PC-3 (cell line): Measurements from ENCODE around the gene ARHGEF38. TPM values are rescaled to one million over a fixed set of nuclear protein-coding genes. Genes with fewer than 3 reads are reported as not detected.

Source experiments
- ATAC-seq: fragments of 200-7000 bp; cut with Tn5 transposase; 2 replicates; pipeline ENCODE4 v1.9.1; 2020; ENCODE audit warnings: mild to moderate bottlenecking, moderate library complexity
- BruUV-seq: library from RNA; stranded (reverse); fragments of 400-500 nt; replicated peaks from 2 replicates; lab custom pipeline; 2021; lab: Mats Ljungman, UMichigan
- CTCF ChIA-PET: fragments of 300-600 bp; sonication (Branson Sonifier 250); formaldehyde crosslinking; loops from one replicate; lab custom pipeline; 2022; ENCODE audit warnings: antibody characterized with exemption; lab: Charles Lee
- POLR2A ChIA-PET: fragments of 300-600 bp; sonication (Branson Sonifier 250); formaldehyde crosslinking; loops from one replicate; lab custom pipeline; 2022; ENCODE audit warnings: antibody characterized with exemption; ENCODE audit not compliant: unreplicated experiment; lab: Charles Lee
- DNase-seq: peaks from one replicate; pipeline ENCODE4 v3.0.0-alpha.2; 2015
- H2AFZ ChIP-seq: fragments of 300-600 bp; sonication (generic); 2 replicates; pipeline ENCODE4 v1.6.0; 2016; ENCODE audit warnings: antibody characterized with exemption, low read length
- H3F3A ChIP-seq: fragments of 300-600 bp; sonication (generic); one replicate; pipeline ENCODE4 v1.6.0; 2017; ENCODE audit warnings: antibody characterized with exemption, low read length, control low read depth, mild to moderate bottlenecking; ENCODE audit not compliant: unreplicated experiment
- H3K27ac ChIP-seq: fragments of 300-600 bp; sonication (generic); 2 replicates; pipeline ENCODE4 v1.5.1; 2016; ENCODE audit warnings: mild to moderate bottlenecking, low read length
- H3K27me3 ChIP-seq: fragments of 300-600 bp; sonication (generic); 2 replicates; pipeline ENCODE4 v1.6.1; 2016; ENCODE audit warnings: low read length, mixed read lengths
- H3K36me3 ChIP-seq: fragments of 300-600 bp; sonication (generic); 2 replicates; pipeline ENCODE4 v1.6.1; 2016; ENCODE audit warnings: low read depth, mixed run types, low read length, mixed read lengths
- H3K4me1 ChIP-seq: fragments of 300-600 bp; sonication (generic); 2 replicates; pipeline ENCODE4 v1.5.1; 2016; ENCODE audit warnings: low read length; ENCODE audit not compliant: insufficient read depth
- H3K4me2 ChIP-seq: fragments of 300-600 bp; sonication (generic); 2 replicates; pipeline ENCODE4 v1.6.0; 2016; ENCODE audit warnings: low read length
- H3K4me3 ChIP-seq: fragments of 300-600 bp; sonication (generic); 2 replicates; pipeline ENCODE4 v1.5.1; 2016; ENCODE audit warnings: mild to moderate bottlenecking, low read length, mixed read lengths
- H3K79me2 ChIP-seq: fragments of 300-600 bp; sonication (generic); 2 replicates; pipeline ENCODE4 v1.6.1; 2017; ENCODE audit warnings: low read length, mixed read lengths
- H3K9ac ChIP-seq: fragments of 300-600 bp; sonication (generic); 2 replicates; pipeline ENCODE4 v1.6.0; 2016; ENCODE audit warnings: mild to moderate bottlenecking, low read length
- H3K9me2 ChIP-seq: fragments of 300-600 bp; sonication (generic); replicated peaks from 2 replicates; pipeline ENCODE4 v1.6.1; 2016; ENCODE audit warnings: mixed run types, low read length, mixed read lengths
- H3K9me3 ChIP-seq: fragments of 300-600 bp; sonication (generic); 2 replicates; pipeline ENCODE4 v1.6.1; 2016; ENCODE audit warnings: low read length, mixed read lengths
- H4K20me1 ChIP-seq: fragments of 300-600 bp; sonication (generic); 2 replicates; pipeline ENCODE4 v1.6.1; 2016; ENCODE audit warnings: low read length, mixed read lengths
- EZH2 ChIP-seq: fragments of 300-600 bp; sonication (generic); IDR thresholded peaks from one replicate; pipeline ENCODE4 v1.6.1; 2017; ENCODE audit warnings: antibody characterized with exemption, mild to moderate bottlenecking, low read length; ENCODE audit not compliant: unreplicated experiment
- EZH2phosphoT487 ChIP-seq: fragments of 300-600 bp; sonication (generic); IDR thresholded peaks from 2 replicates; pipeline ENCODE4 v1.6.1; 2018; ENCODE audit warnings: mild to moderate bottlenecking, antibody characterized with exemption, low read length, borderline replicate concordance
- intact Hi-C: fragments of 100-400 bp; cut with micrococcal nuclease; formaldehyde crosslinking; loops from 2 replicates; pipeline ENCODE4 v1.9.0; 2023
- total RNA-seq: library from RNA; depleted of rRNA; stranded (reverse); fragments of >200 nt; gene quantifications from 2 replicates; pipeline ENCODE4 v1.2.3, GENCODE V29; 2014
- TF ChIP-seq, protein P1 (sequence below): fragments of 300-600 bp; sonication (generic); conservative IDR thresholded peaks from 2 replicates; pipeline ENCODE4 v1.5.1; 2017; ENCODE audit warnings: antibody characterized with exemption, low read depth, mild to moderate bottlenecking, low read length

The ARHGEF38 gene
- total RNA-seq, 1 experiment from 2014 or later, result 2.0 TPM

DNA sequence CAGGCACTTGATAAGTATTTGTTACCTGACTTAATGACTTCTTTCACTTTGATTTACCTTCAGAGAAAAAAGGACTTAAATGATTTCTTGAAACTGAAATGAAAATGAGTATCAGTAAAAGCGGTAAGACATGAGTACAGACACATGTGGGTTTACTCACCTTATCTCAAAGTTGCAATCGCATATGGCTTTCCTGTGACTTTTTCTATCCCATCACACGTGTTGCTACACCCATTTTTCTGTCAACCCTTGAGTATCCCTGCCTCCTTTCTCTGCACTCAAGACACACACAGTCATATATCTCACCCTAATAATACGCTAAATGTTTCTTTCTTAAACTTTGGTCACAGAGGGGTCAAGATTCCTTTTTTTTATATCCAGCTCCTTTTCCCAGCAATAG, 11.0 kb upstream of the ARHGEF38 start:
- H3K27ac ChIP-seq, result no peak overlapping the region
- ATAC-seq (no peak), DNase-seq (no peak)
- intact Hi-C loops, result no loop called here
- no peaks in the 10 kb centered on the region for H3K9me2 ChIP-seq
- POLR2A ChIA-PET, result no interaction called here
- no peak overlapping the region for H3K4me2 ChIP-seq
- BruUV-seq, result no TSS peak
- no peaks in the 10 kb centered on the region for H3K79me2 ChIP-seq
- no peaks in the 10 kb centered on the region for H3K27me3 ChIP-seq
- no peaks in the 10 kb centered on the region for H3K36me3 ChIP-seq
- H3F3A ChIP-seq, result no peaks in the 10 kb centered on the region
- H4K20me1 ChIP-seq, result no peaks in the 10 kb centered on the region
- H3K4me1 ChIP-seq, result peaks cover 10% of the 10 kb centered on the region
- no peaks in the 10 kb centered on the region for H3K9me3 ChIP-seq
- H3K4me3 ChIP-seq, result no peak overlapping the region
- CTCF ChIA-PET, result no interaction called here
- TF ChIP-seq, protein P1, sequence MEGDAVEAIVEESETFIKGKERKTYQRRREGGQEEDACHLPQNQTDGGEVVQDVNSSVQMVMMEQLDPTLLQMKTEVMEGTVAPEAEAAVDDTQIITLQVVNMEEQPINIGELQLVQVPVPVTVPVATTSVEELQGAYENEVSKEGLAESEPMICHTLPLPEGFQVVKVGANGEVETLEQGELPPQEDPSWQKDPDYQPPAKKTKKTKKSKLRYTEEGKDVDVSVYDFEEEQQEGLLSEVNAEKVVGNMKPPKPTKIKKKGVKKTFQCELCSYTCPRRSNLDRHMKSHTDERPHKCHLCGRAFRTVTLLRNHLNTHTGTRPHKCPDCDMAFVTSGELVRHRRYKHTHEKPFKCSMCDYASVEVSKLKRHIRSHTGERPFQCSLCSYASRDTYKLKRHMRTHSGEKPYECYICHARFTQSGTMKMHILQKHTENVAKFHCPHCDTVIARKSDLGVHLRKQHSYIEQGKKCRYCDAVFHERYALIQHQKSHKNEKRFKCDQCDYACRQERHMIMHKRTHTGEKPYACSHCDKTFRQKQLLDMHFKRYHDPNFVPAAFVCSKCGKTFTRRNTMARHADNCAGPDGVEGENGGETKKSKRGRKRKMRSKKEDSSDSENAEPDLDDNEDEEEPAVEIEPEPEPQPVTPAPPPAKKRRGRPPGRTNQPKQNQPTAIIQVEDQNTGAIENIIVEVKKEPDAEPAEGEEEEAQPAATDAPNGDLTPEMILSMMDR, result no peak
- TF ChIP-seq EZH2 (no peak), EZH2phosphoT487 (no peak)
- H3K9ac ChIP-seq, result no peak overlapping the region
- no peak overlapping the region for H2AFZ ChIP-seq

- H3K4me2 ChIP-seq, result no peak overlapping the region
- no peaks in the 10 kb centered on the region for H3K27me3 ChIP-seq
- peaks cover 10% of the 10 kb centered on the region for H3K4me1 ChIP-seq
- intact Hi-C loops, result no loop called here
- no peaks in the 10 kb centered on the region for H4K20me1 ChIP-seq
- no TSS peak for BruUV-seq
- H3K36me3 ChIP-seq, result no peaks in the 10 kb centered on the region
- H2AFZ ChIP-seq, result no peak overlapping the region
- no peak; the same call in 1 of the 2 replicates for ATAC-seq
- H3K27ac ChIP-seq, result no peak overlapping the region
- H3K9ac ChIP-seq, result no peak overlapping the region
- ChIA-PET POLR2A (no interaction called here), CTCF (no interaction called here)
- no peaks in the 10 kb centered on the region for H3F3A ChIP-seq
- H3K9me3 ChIP-seq, result no peaks in the 10 kb centered on the region
- DNase-seq, result no peak
- TF ChIP-seq EZH2, result no peak
- TF ChIP-seq EZH2phosphoT487, result no peak
- no peaks in the 10 kb centered on the region for H3K79me2 ChIP-seq
- no peaks in the 10 kb centered on the region for H3K9me2 ChIP-seq
- H3K4me3 ChIP-seq, result no peak overlapping the region
Observed at GRCh38 chr4:105542039-105542438, 10.4 kb upstream of the ARHGEF38 start.

- BruUV-seq, result no TSS peak
- no peak overlapping the region for H3K9ac ChIP-seq
- no peaks in the 10 kb centered on the region for H4K20me1 ChIP-seq
- DNase-seq, result no peak
- H3K79me2 ChIP-seq, result no peaks in the 10 kb centered on the region
- no peak for ATAC-seq
- no peak overlapping the region for H3K4me3 ChIP-seq
- H3K9me2 ChIP-seq, result no peaks in the 10 kb centered on the region
- ChIA-PET CTCF (no interaction called here), POLR2A (no interaction called here)
- no peak overlapping the region for H2AFZ ChIP-seq
- no peak overlapping the region for H3K4me2 ChIP-seq
- peaks cover 19% of the 10 kb centered on the region for H3K4me1 ChIP-seq
- no peaks in the 10 kb centered on the region for H3F3A ChIP-seq
- no peaks in the 10 kb centered on the region for H3K27me3 ChIP-seq
- TF ChIP-seq EZH2 (no peak), EZH2phosphoT487 (no peak)
- TF ChIP-seq, protein P1, result no peak
- intact Hi-C loops, result no loop called here
- no peaks in the 10 kb centered on the region for H3K9me3 ChIP-seq
- H3K36me3 ChIP-seq, result no peaks in the 10 kb centered on the region
- H3K27ac ChIP-seq, result no peak overlapping the region
Observed at GRCh38 chr4:105543346-105543745, 9.1 kb upstream of the ARHGEF38 start.
